GM12878 (cell line): Measurements from ENCODE around the gene HHIP. TPM values are rescaled to one million over a fixed set of nuclear protein-coding genes. Genes with fewer than 3 reads are reported as not detected.

ENCODE experiments used
- ATAC-seq: fragments of 200-7000 bp; cut with Tn5 transposase; 3 replicates; pipeline ENCODE4 v1.9.1; 2020; ENCODE audit warnings: mild to moderate bottlenecking, moderate library complexity
- BruUV-seq: library from RNA; stranded (reverse); fragments of 400-500 nt; replicated peaks from 2 replicates; lab custom pipeline; 2021; lab: Mats Ljungman, UMichigan
- CTCF ChIA-PET: fragments of 300-600 bp; sonication (Branson Sonifier 250); formaldehyde crosslinking; extraction: SDS; loops from one replicate; lab custom pipeline; 2021; ENCODE audit warnings: inconsistent platforms; lab: Yijun Ruan, JAX
- POLR2A ChIA-PET: fragments of 350-600 bp; formaldehyde crosslinking; extraction: SDS; loops from one replicate; lab custom pipeline; 2021; ENCODE audit warnings: inconsistent platforms; lab: Charles Lee
- RAD21 ChIA-PET: fragments of 300-600 bp; sonication (Branson Sonifier 250); formaldehyde crosslinking; loops from one replicate; lab custom pipeline; 2023; ENCODE audit warnings: antibody characterized with exemption; ENCODE audit not compliant: unreplicated experiment; lab: Charles Lee
- SMC1A ChIA-PET: fragments of 300-600 bp; sonication (Branson Sonifier 250); formaldehyde crosslinking; loops from one replicate; lab custom pipeline; 2023; ENCODE audit not compliant: unreplicated experiment, uncharacterized antibody; lab: Charles Lee
- DNase-seq: peaks from one replicate; pipeline ENCODE4 v3.0.0-alpha.2; 2011; ENCODE audit warnings: low read depth, low spot score
- FAIRE-seq: peaks from 3 replicates; lab custom pipeline; 2011; peaks lifted over from hg19 to GRCh38; lab: Jason Lieb, UNC
- H2AFZ ChIP-seq: 2 replicates; pipeline ENCODE4 v1.6.0; 2011; ENCODE audit warnings: low read depth, low read length, control low read depth; ENCODE audit not compliant: control insufficient read depth
- H3K27ac ChIP-seq: 2 replicates; pipeline ENCODE4 v1.5.1; 2011; ENCODE audit warnings: control low read depth; ENCODE audit not compliant: control insufficient read depth, insufficient read depth
- H3K27me3 ChIP-seq, 2 experiments: replicated peaks in 1 of 2; 2 replicates each; pipeline versions ENCODE4 v1.6.0 to v1.6.1; 2011; ENCODE audit warnings: low read length in 1 of 2; ENCODE audit not compliant: control insufficient read depth in 2 of 2, insufficient read depth in 2 of 2
- H3K36me3 ChIP-seq, 2 experiments: 2 replicates each; pipeline ENCODE4 v1.5.1; 2011; ENCODE audit warnings: low read length in 1 of 2; ENCODE audit not compliant: control insufficient read depth in 2 of 2, insufficient read depth in 2 of 2
- H3K4me1 ChIP-seq: 2 replicates; pipeline ENCODE4 v1.6.1; 2011; ENCODE audit warnings: mild to moderate bottlenecking, low read length, moderate library complexity, mixed read lengths; ENCODE audit not compliant: control insufficient read depth, insufficient read depth
- H3K4me2 ChIP-seq: 2 replicates; pipeline ENCODE4 v1.6.0; 2011; ENCODE audit warnings: control low read depth; ENCODE audit not compliant: control insufficient read depth, insufficient read depth
- H3K4me3 ChIP-seq: fragments of 200-600 bp; sonication (generic); 2 replicates; pipeline ENCODE4 v1.5.1; 2016
- H3K79me2 ChIP-seq: 2 replicates; pipeline ENCODE4 v1.6.0; 2011; ENCODE audit warnings: low read length; ENCODE audit not compliant: control insufficient read depth, insufficient read depth
- H3K9ac ChIP-seq: 2 replicates; pipeline ENCODE4 v1.8.0; 2011; ENCODE audit warnings: low read length, control low read depth, mixed read lengths; ENCODE audit not compliant: control insufficient read depth, insufficient read depth
- H3K9me3 ChIP-seq: replicated peaks from 3 replicates; pipeline ENCODE4 v1.5.1; 2011; ENCODE audit warnings: mild to moderate bottlenecking, low read length; ENCODE audit not compliant: control insufficient read depth, insufficient read depth
- H4K20me1 ChIP-seq: 2 replicates; pipeline ENCODE4 v1.6.0; 2011; ENCODE audit not compliant: control insufficient read depth, insufficient read depth
- E2F8 ChIP-seq: fragments of 450-650 bp; IDR thresholded peaks from 2 replicates; pipeline ENCODE4 v1.6.1; 2018; ENCODE audit warnings: mild to moderate bottlenecking, low read depth, moderate library complexity; ENCODE audit not compliant: partially characterized antibody
- FOS ChIP-seq: IDR thresholded peaks from 3 replicates; pipeline ENCODE4 v1.6.1; 2011; ENCODE audit warnings: borderline replicate concordance; ENCODE audit not compliant: insufficient read length; ENCODE audit errors: extremely low read depth
- NFIC ChIP-seq: IDR thresholded peaks from 2 replicates; pipeline ENCODE4 v1.6.1; 2012; ENCODE audit warnings: low read depth, mild to moderate bottlenecking, inconsistent platforms, low read length, moderate library complexity
- RUNX3 ChIP-seq: IDR thresholded peaks from 2 replicates; pipeline ENCODE4 v1.6.1; 2012; ENCODE audit warnings: low read length, inconsistent platforms
- SMAD1 ChIP-seq: fragments of 450-650 bp; IDR thresholded peaks from 2 replicates; pipeline ENCODE4 v1.6.1; 2018; ENCODE audit warnings: mild to moderate bottlenecking, low read depth; ENCODE audit not compliant: partially characterized antibody
- ZBTB40 ChIP-seq: fragments of 450-650 bp; IDR thresholded peaks from 2 replicates; pipeline ENCODE4 v1.6.1; 2016; ENCODE audit warnings: mild to moderate bottlenecking, moderate library complexity, borderline replicate concordance
- ZNF384 ChIP-seq: IDR thresholded peaks from 2 replicates; pipeline ENCODE4 v1.6.1; 2012; ENCODE audit warnings: low read depth, mild to moderate bottlenecking, low read length, improper control_type of control experiment, borderline replicate concordance
- ZNF687 ChIP-seq: fragments of 450-650 bp; IDR thresholded peaks from 2 replicates; pipeline ENCODE4 v1.6.1; 2017; ENCODE audit warnings: mild to moderate bottlenecking, moderate library complexity
- WGBS: methylation state at CpG from one replicate; pipeline ENCODE4 v1.1.6; 2016; ENCODE audit warnings: low lambda C conversion rate; ENCODE audit not compliant: insufficient replicate concordance, insufficient coverage; ENCODE audit errors: missing lambda C conversion rate; 5-methylcytosine and 5-hydroxymethylcytosine counted together
- in situ Hi-C: fragments of 300-500 bp; cut with MboI; formaldehyde crosslinking; loops from 9 replicates; pipeline ENCODE4 v1.14.3; 2018; ENCODE audit warnings: mixed read lengths
- intact Hi-C: fragments of 100-400 bp; cut with micrococcal nuclease; formaldehyde crosslinking; loops from one replicate; pipeline ENCODE4 v1.14.2; 2022; ENCODE audit not compliant: unreplicated experiment
- polyA plus RNA-seq, 11 experiments: library from polyadenylated mRNA; depleted of rRNA in 4 of 11; unstranded in 6 of 11; stranded (reverse) in 5 of 11; fragments of >200 nt; fragmentation: Nextera tagmentation in 4 of 11; fragmentation: Illumina TruSeq in 1 of 11; extraction: Ambion mirVana in 4 of 11; extraction: Trizol in 1 of 11; gene quantifications; 1 replicate in 1 of 11; 2 replicates in 10 of 11; pipeline versions ENCODE4 v1.2.1 to v1.2.3, GENCODE V29; 2011 to 2016; ENCODE audit warnings: inconsistent platforms in 2 of 11, missing spikeins in 2 of 11, low read depth in 1 of 11
- total RNA-seq, 4 experiments: library from RNA; depleted of rRNA in 3 of 4; stranded (reverse); fragments of >200 nt in 3 of 4; fragmentation: Illumina TruSeq in 1 of 4; extraction: Trizol in 1 of 4; gene quantifications; 2 replicates each; pipeline versions ENCODE4 v1.2.1 to v1.2.3, GENCODE V29; 2013 to 2021

Gene HHIP
- total and polyA plus RNA-seq, 10 of the 15 experiments (the other 5 are each of a cell fraction or from before 2014, with no cell fraction given), result 0.06 to 0.56 (median 0.24) TPM; not detected in 1

GRCh38 chr4:144685911-144686310 is 40.0 kb downstream of the HHIP start:
- H2AFZ ChIP-seq, result no peak overlapping the region
- TF ChIP-seq SMAD1 (no peak), RUNX3 (no peak), ZNF687 (no peak), ZBTB40 (no peak), ZNF384 (no peak), NFIC (no peak), FOS (no peak), E2F8 (no peak)
- no peaks in the 10 kb centered on the region for H3K36me3 ChIP-seq
- H3K27me3 ChIP-seq, result no peaks in the 10 kb centered on the region
- SMC1A ChIA-PET, result no interaction called here
- no peaks in the 10 kb centered on the region for H4K20me1 ChIP-seq
- 0% methylated on average over 3 of the region's 3 CpGs for WGBS
- ATAC-seq, result no peak
- no peak overlapping the region for H3K4me3 ChIP-seq
- no peaks in the 10 kb centered on the region for H3K4me1 ChIP-seq
- POLR2A ChIA-PET, result no interaction called here
- H3K79me2 ChIP-seq, result no peaks in the 10 kb centered on the region
- no peak overlapping the region for H3K27ac ChIP-seq
- RAD21 ChIA-PET, result no interaction called here
- BruUV-seq, result no TSS peak
- H3K9ac ChIP-seq, result no peak overlapping the region
- CTCF ChIA-PET, result no interaction called here
- FAIRE-seq, result no peak
- in situ Hi-C loops (no loop called here), intact Hi-C loops (no loop called here)
- no peaks in the 10 kb centered on the region for H3K9me3 ChIP-seq
- DNase-seq, result no peak
- no peak overlapping the region for H3K4me2 ChIP-seq
